ENCODE data around the gene SRSF7. TPM values are rescaled to one million over a fixed set of nuclear protein-coding genes. Genes with fewer than 3 reads are reported as not detected.
"Not testable (repeated sequence)": the region's sequence is repeated elsewhere in the genome, so short reads cannot be mapped to it uniquely, and the experiment has no call there.

SRSF7 gene
- total and polyA plus RNA-seq, 10 donors: 94.9 to 214 (median 151) TPM

DNA sequence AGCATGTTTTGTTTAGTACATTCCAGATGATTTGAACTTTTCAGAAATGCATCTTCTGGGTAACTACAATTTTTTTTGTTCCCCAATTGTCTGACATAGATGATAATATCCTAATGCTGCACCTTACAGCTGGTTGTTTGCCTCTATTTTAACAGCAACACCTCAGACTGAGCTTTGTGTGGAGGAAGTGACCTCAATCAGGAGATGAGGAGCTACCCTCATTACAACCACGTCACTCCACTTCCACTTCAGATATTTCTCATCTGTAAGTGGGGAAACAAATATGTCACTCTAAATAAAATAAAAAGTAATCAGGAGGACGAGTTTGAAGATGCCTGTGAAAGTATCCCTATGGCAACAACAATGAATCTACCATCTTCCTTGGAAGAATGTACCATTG, 12.1 kb upstream of the SRSF7 start:
- Histone ChIP-seq H3K36me3 (no peaks in the 10 kb centered on the region), H3K9me3 (no peaks in the 10 kb centered on the region), H3K4me3 (no peak overlapping the region), H3K4me1 (no peaks in the 10 kb centered on the region), H3K27me3 (replicated peaks in 1 of 7) (peaks cover 0 to 4% (median 0%) of the 10 kb centered on the region in 7 donors), H3K27ac (no peak overlapping the region)
- TF ChIP-seq, protein P1, sequence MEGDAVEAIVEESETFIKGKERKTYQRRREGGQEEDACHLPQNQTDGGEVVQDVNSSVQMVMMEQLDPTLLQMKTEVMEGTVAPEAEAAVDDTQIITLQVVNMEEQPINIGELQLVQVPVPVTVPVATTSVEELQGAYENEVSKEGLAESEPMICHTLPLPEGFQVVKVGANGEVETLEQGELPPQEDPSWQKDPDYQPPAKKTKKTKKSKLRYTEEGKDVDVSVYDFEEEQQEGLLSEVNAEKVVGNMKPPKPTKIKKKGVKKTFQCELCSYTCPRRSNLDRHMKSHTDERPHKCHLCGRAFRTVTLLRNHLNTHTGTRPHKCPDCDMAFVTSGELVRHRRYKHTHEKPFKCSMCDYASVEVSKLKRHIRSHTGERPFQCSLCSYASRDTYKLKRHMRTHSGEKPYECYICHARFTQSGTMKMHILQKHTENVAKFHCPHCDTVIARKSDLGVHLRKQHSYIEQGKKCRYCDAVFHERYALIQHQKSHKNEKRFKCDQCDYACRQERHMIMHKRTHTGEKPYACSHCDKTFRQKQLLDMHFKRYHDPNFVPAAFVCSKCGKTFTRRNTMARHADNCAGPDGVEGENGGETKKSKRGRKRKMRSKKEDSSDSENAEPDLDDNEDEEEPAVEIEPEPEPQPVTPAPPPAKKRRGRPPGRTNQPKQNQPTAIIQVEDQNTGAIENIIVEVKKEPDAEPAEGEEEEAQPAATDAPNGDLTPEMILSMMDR (IDR thresholded peaks at IDR 0.05 in 8 of 11, conservative IDR thresholded peaks at IDR 0.05 in 3 of 11): no peak
- TF ChIP-seq POLR2AphosphoS5 (IDR thresholded peaks at IDR 0.05) (no peak), POLR2A (IDR thresholded peaks at IDR 0.05) (no peak)
- intact Hi-C loops (cut with DNase I; ENCODE audit: low total_unique reads): no loop called here
- no peak for DNase-seq
- WGBS, 5 donors: 44 to 67% (median 57%) methylated on average over 2 of the region's 2 CpGs

DNA sequence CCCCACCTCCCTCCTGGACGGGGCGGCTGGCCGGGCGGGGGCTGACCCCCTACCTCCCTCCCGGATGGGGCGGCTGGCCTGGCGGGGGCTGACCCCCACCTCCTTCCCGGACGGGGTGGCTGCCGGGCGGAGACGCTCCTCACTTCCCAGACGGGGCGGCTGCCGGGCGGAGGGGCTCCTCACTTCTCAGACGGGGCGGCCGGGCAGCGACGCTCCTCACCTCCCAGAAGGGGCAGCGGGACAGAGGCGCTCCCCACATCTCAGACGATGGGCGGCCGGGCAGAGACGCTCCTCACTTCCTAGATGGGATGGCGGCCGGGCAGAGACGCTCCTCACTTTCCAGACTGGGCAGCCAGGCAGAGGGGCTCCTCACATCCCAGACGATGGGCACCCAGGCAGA, 4.7 kb upstream of the SRSF7 start:
- DNase-seq; intact Hi-C loops (cut with DNase I; ENCODE audit: low total_unique reads); H3K4me3 ChIP-seq: not testable (repeated sequence)

DNA sequence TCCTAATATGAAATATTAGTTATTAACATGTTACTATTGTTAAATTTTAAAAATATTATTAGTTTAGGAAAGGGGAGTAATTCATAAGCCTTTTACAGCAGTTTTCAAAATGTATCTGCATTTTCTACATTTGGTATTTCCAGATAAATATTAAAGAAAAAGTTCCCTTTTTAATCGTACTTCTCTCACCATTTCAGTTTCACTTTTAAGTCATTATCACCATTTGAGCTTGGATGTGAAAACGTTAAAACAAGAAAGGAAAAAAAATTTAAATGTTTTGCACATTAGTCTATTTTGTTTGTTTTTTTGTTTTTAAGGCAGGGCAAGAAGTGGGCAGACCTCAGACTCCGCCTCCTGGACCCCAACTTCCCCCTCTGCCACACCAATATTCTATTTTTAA, 3.3 kb upstream of the SRSF7 start:
- H3K4me3 ChIP-seq: peak overlapping the region in 6 of 8 donors; percentile 0 to 45 (median 24)
- WGBS, 5 donors: 11 to 21% (median 15%) methylated on average over 3 of the region's 3 CpGs

More for the DNA sequence above, 4.7 kb upstream of the SRSF7 start:
- H3K36me3 ChIP-seq; H3K27me3 ChIP-seq (replicated peaks in 1 of 7); H3K27ac ChIP-seq; H3K9me3 ChIP-seq: not testable (repeated sequence)
- WGBS, 5 donors: 89 to 97% (median 96%) methylated on average over 7 to 31 of the region's 31 CpGs
- peaks cover 0 to 29% (median 20%) of the 10 kb centered on the region in 6 donors for H3K4me1 ChIP-seq

DNA sequence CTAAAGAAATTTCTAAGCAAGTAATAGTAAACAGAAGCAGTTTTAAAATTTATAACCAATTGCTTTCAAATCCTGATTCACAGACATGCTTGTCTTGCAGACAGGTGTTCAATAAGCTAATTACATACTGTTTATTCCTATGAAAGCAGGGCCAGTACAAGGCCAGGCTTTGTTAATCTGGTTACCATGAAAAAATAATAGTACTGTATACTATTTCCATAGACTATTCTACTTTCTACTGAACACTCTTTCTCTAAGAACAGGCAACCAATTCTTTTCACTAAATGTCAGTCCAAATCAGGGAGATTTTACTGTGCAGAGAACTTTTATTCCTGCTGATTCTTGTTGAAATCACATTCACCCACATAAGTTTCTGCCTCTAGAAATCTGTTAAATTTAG, 2.9 kb upstream of the SRSF7 start:
- no peak for TF ChIP-seq POLR2A (IDR thresholded peaks at IDR 0.05)
- no peak for TF ChIP-seq POLR2AphosphoS5 (IDR thresholded peaks at IDR 0.05)
- TF ChIP-seq, protein P1 (IDR thresholded peaks at IDR 0.05 in 8 of 11, conservative IDR thresholded peaks at IDR 0.05 in 3 of 11): no peak
- intact Hi-C loops (cut with DNase I; ENCODE audit: low total_unique reads): no loop called here
- H3K4me3 ChIP-seq: peak overlapping the region in 4 of 8 donors; percentile 0 to 45 (median 16)
- H3K36me3 ChIP-seq: peaks cover 0 to 8% (median 2%) of the 10 kb centered on the region in 6 donors
- no peak for DNase-seq
- H3K4me1 ChIP-seq: peaks cover 8 to 41% (median 31%) of the 10 kb centered on the region in 6 donors
- H3K27me3 ChIP-seq (replicated peaks in 1 of 7): no peaks in the 10 kb centered on the region
- H3K27ac ChIP-seq: peak overlapping the region in 5 of 8 donors; percentile 0 to 65 (median 26)
- no peaks in the 10 kb centered on the region for H3K9me3 ChIP-seq

More for the DNA sequence above, 3.3 kb upstream of the SRSF7 start:
- DNase-seq: no peak
- no peaks in the 10 kb centered on the region for H3K27me3 ChIP-seq (replicated peaks in 1 of 7)
- H3K9me3 ChIP-seq: no peaks in the 10 kb centered on the region
- no peak for TF ChIP-seq POLR2AphosphoS5 (IDR thresholded peaks at IDR 0.05)
- no peak for TF ChIP-seq POLR2A (IDR thresholded peaks at IDR 0.05)
- TF ChIP-seq, protein P1 (IDR thresholded peaks at IDR 0.05 in 8 of 11, conservative IDR thresholded peaks at IDR 0.05 in 3 of 11): no peak
- peaks cover 0 to 4% (median 0%) of the 10 kb centered on the region in 6 donors for H3K36me3 ChIP-seq
- intact Hi-C loops (cut with DNase I; ENCODE audit: low total_unique reads): no loop called here
- peaks cover 3 to 36% (median 26%) of the 10 kb centered on the region in 6 donors for H3K4me1 ChIP-seq
- H3K27ac ChIP-seq: peak overlapping the region in 6 of 8 donors; percentile 0 to 65 (median 38)

Data from spleen (tissue), 11 donors.